Kidney (tissue), 14 donors: ENCODE measurements around the gene KCNJ14. TPM values are rescaled to one million over a fixed set of nuclear protein-coding genes. Genes with fewer than 3 reads are reported as not detected.

ENCODE experiments used
- DNase-seq, 5 donors: peaks; one replicate each; pipeline ENCODE4 v3.0.0-alpha.2; 2013 to 2020
- FAIRE-seq: peaks from 2 replicates; lab custom pipeline; 2012; peaks lifted over from hg19 to GRCh38; lab: Jason Lieb, UNC
- H3K27ac ChIP-seq, 2 donors: one replicate each; pipeline ENCODE4 v1.7.0; 2013; ENCODE audit warnings: low read depth in 2 of 2, low read length in 2 of 2, inconsistent platforms in 1 of 2
- H3K27me3 ChIP-seq: one replicate; pipeline ENCODE4 v1.7.1; 2013; ENCODE audit warnings: low read length, inconsistent platforms; ENCODE audit not compliant: control insufficient read depth, insufficient read depth
- H3K36me3 ChIP-seq, 3 donors: one replicate each; pipeline versions ENCODE4 v1.7.0 to v1.7.1; 2013; ENCODE audit warnings: low read length in 3 of 3, control low read depth in 1 of 3, inconsistent platforms in 1 of 3; ENCODE audit not compliant: insufficient read depth in 3 of 3, control insufficient read depth in 2 of 3
- H3K4me1 ChIP-seq, 3 donors: one replicate each; pipeline versions ENCODE4 v1.7.0 to v1.7.1; 2013; ENCODE audit warnings: low read length in 3 of 3, inconsistent platforms in 1 of 3, low read depth in 1 of 3; ENCODE audit not compliant: control insufficient read depth in 2 of 3, insufficient read depth in 2 of 3
- H3K4me3 ChIP-seq, 3 donors: one replicate each; pipeline versions ENCODE4 v1.7.0 to v1.8.1; 2013; ENCODE audit warnings: low read length in 3 of 3, control low read depth in 1 of 3, inconsistent platforms in 1 of 3
- H3K9ac ChIP-seq, 3 donors: one replicate each; pipeline versions ENCODE4 v1.7.0 to v1.7.1; 2013; ENCODE audit warnings: low read length in 3 of 3, control low read depth in 1 of 3, inconsistent platforms in 1 of 3
- H3K9me3 ChIP-seq, 3 donors: one replicate each; pipeline versions ENCODE4 v1.7.0 to v1.7.1; 2013; ENCODE audit warnings: low read length in 3 of 3, control low read depth in 1 of 3, inconsistent platforms in 1 of 3; ENCODE audit not compliant: control insufficient read depth in 2 of 3, insufficient read depth in 1 of 3
- CTCF ChIP-seq: IDR thresholded peaks from 3 replicates; pipeline ENCODE4 v1.5.1; 2012; ENCODE audit warnings: mild to moderate bottlenecking, moderate library complexity, borderline replicate concordance; ENCODE audit not compliant: insufficient read depth; ENCODE audit errors: extremely low read depth
- intact Hi-C: fragments of 100-400 bp; cut with DNase I; formaldehyde crosslinking; loops from one replicate; pipeline ENCODE4 v1.11.1; 2022
- polyA plus RNA-seq: library from polyadenylated mRNA; stranded (reverse); fragments of 350-450 nt; fragmentation: Illumina TruSeq; extraction: RNeasy Lipid Tissue Mini Kit (QIAGEN cat#74804); gene quantifications from one replicate; pipeline ENCODE4 v1.2.3, GENCODE V29; 2014; ENCODE audit warnings: low read depth, low replicate concordance; ENCODE audit not compliant: insufficient read depth
- total RNA-seq: library from RNA; stranded (reverse); fragmentation: NEBNext Ultra II Directional; extraction: Animal tissue kit (Norgen Biotek cat#: 25700); gene quantifications from one replicate; pipeline ENCODE4 v1.2.1, GENCODE V29; 2021
- donor health status: control.
- donor health status: control.
- donor health status: control.
- donor health status: control.
- donor health status: control.
- donor health status: DM: yes; HTN: yes; CAD: no.
- donor health status: Normal renal cell carcinoma (clear cell type).

KCNJ14 gene
- total and polyA plus RNA-seq, 2 donors from 2014 or later = 0.28 to 1.0 TPM

DNA sequence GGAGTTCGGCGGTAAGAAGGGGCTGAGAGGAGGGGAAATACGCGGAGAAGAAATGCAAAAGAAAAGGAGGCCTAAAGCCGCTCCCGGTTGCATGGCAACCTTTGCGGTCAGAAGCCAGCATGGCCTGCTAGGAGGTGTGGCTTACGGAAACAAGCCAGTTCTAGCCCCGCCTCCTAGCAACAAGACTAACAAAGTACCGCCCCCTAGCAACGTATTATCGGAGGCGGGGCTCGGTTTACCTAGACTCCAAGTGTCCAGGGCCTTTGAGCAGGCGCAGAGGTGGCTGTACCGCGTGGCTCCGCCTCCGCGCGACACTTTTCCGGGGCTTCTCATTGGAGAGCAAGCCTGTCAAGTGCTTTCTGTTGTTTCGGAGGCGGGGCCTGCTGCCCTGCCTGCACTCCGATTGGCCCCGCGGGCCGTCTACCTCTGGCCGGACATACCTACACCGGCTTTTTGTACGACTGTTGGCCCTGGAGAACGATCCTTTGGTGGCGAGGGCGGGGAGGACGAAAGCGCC lies 13.5 kb downstream of the KCNJ14 start:
- FAIRE-seq = peak; percentile 99
- peak overlapping the region; percentile 12 to 78 (median 65) for H3K9ac ChIP-seq
- H3K4me1 ChIP-seq = peaks cover 0 to 17% (median 10%) of the 10 kb centered on the region in 3 donors
- H3K36me3 ChIP-seq = peaks cover 21 to 26% (median 25%) of the 10 kb centered on the region in 3 donors
- peak overlapping the region; percentile 96 to 98 for H3K27ac ChIP-seq
- H3K27me3 ChIP-seq = no peaks in the 10 kb centered on the region
- no peaks in the 10 kb centered on the region for H3K9me3 ChIP-seq
- peak overlapping the region; percentile 61 to 86 (median 75) for H3K4me3 ChIP-seq
- DNase-seq = peak; percentile 100
- TF ChIP-seq CTCF = no peak
- intact Hi-C loops = no loop called here

DNA sequence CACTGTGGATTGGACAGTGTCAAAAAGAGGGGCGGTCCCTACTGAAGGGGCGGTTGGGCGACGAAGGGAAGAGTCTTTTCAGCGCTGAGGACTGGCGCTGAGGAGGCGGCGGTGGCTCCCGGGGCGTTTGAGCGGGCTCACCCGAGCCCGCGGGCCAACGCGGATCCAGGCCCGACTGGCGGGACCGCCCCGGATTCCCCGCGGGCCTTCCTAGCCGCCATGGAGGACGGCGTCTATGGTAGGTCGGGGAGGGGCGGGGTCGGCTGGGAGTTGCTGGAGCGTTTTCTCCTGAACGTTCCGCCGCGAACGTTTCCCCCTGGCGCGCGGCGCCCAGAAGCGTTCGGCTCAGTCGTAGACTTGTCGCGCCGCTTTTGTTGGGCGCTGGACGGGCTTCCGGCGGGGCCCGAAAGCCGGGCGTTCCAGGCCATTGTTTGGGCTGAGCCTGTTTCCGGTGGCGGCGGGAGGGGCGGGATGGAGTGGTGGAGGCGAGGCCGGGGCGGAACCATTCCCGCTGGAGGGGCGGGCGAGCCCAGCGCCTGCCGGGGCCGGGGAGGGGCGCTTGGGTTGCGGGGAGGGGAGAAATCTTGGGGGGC lies 14.0 kb downstream of the KCNJ14 start, which contains the start of gene CYTH2:
CYTH2 (plus strand) TSS at position 81 of the 593 bp plus-strand sequence; CDS start at position 220, 139 bp downstream.
- Histone ChIP-seq H3K4me1 (peaks cover 0 to 17% (median 10%) of the 10 kb centered on the region in 3 donors), H3K9ac (peak within 1 kb of the TSS; percentile 26 to 78 (median 65)), H3K27ac (peak within 1 kb of the TSS; percentile 96 to 98), H3K4me3 (peak within 1 kb of the TSS; percentile 68 to 86 (median 75)), H3K36me3 (peaks cover 23 to 27% (median 26%) of the 10 kb centered on the region in 3 donors), H3K27me3 (no peaks in the 10 kb centered on the region), H3K9me3 (no peaks in the 10 kb centered on the region)
- no peak for TF ChIP-seq CTCF
- FAIRE-seq (no peak), DNase-seq (peak; percentile 81 to 96 (median 91))
- intact Hi-C loops = no loop called here

DNA sequence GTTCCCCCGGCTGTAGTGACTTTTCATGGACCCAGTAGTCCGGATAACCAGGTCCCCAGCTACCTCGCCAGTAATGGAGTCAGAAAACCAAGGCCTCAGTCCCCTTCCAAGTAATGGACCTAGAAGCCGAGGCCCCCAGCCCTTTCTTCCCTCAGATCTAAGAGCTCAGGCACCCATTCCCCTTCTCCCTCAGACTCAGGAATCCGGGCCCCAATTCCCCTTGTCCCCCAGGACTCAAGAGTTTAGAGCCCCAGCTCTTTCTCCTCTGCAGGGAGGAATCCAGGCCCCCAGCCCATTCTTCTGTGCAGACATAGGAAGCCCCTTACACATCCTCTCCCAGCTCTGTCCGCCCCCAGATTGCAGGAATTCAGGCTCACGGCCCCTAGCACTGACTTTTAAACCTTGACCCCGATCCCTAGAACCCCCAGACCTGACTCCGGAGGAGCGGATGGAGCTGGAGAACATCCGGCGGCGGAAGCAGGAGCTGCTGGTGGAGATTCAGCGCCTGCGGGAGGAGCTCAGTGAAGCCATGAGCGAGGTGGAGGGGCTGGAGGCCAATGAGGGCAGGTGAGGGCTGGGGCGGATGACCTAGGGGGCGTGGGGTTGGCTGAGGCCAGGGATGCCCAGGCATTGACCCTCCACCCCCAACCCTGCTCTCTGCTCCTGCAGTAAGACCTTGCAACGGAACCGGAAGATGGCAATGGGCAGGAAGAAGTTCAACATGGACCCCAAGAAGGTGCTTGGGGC lies 14.7 kb downstream of the KCNJ14 start:
- Histone ChIP-seq H3K9ac (peak overlapping the region in 2 of 3 donors; percentile 51 to 75), H3K4me1 (peaks cover 0 to 17% (median 10%) of the 10 kb centered on the region in 3 donors), H3K27me3 (no peaks in the 10 kb centered on the region), H3K36me3 (peaks cover 23 to 34% (median 26%) of the 10 kb centered on the region in 3 donors), H3K4me3 (peak overlapping the region; percentile 68 to 86 (median 71)), H3K27ac (no peak overlapping the region), H3K9me3 (no peaks in the 10 kb centered on the region)
- DNase-seq (peak in 1 of 5 donors; percentile 67), FAIRE-seq (no peak)
- no peak for TF ChIP-seq CTCF
- intact Hi-C loops = no loop called here
